DLD1 (cell line): ENCODE results near the gene GRAMD4.
"Not testable (repeated sequence)": the region's sequence is repeated elsewhere in the genome, so short reads cannot be mapped to it uniquely, and the experiment has no call there.

ENCODE experiments used
- in situ Hi-C: cut with HindIII; loops from 2 replicates; pipeline ENCODE4 v1.10.0; 2017; ENCODE audit warnings: low sequenced_read_pairs

Gene GRAMD4

DNA sequence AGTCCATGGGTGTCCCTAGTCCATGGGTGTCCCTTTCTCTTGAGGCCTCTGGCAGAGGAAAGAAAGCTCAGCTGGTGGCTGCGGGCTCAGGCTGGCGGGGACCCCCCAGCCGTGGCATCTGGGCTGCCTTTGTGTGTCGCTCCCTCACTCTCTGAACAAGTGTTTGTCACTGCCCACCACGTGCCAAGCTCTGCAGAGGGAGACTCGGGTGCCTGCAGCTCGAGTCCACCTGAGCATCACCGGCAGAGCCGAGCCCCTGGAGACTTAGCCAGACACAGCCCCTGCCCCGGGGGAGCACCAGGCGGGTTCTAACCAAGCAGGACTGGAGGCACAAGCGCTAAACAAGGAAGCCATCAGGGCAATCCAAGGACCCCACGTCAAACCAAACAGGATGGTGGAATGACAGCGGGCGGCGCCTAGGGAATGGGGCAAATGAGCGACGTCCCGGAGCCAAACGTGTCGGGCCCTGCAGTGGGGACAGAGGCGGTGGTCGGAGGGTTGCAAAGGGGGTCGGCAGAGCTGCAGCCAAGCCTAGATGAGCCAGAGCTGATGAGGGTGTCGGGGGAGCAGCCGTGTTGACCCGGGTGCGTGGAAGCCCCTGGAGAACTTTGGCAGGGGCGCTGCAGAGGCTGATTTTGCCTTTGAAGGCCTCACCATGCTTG, 2.1 kb upstream of the GRAMD4 start:
- in situ Hi-C loops = no loop called here

DNA sequence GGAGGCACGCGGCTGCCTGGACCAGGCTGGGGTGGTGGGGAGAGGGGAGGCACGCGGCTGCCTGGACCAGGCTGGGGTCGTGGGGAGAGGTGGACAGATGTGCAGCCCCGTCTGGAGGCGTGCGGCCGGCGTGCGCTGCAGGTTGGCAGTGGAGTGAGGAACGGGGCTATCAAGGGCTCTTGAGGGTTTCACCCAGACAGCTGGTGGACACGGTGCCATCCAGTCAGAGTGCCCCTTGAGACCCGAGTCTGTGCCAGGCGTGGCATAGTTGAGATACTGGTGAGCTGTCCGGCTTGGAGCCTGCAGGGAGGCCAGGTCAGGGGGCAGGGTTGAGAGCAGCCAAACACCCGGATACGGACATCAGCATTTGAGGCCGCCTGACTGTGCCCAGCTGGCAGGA, 1.5 kb upstream of the GRAMD4 start:
- in situ Hi-C loops = no loop called here

DNA sequence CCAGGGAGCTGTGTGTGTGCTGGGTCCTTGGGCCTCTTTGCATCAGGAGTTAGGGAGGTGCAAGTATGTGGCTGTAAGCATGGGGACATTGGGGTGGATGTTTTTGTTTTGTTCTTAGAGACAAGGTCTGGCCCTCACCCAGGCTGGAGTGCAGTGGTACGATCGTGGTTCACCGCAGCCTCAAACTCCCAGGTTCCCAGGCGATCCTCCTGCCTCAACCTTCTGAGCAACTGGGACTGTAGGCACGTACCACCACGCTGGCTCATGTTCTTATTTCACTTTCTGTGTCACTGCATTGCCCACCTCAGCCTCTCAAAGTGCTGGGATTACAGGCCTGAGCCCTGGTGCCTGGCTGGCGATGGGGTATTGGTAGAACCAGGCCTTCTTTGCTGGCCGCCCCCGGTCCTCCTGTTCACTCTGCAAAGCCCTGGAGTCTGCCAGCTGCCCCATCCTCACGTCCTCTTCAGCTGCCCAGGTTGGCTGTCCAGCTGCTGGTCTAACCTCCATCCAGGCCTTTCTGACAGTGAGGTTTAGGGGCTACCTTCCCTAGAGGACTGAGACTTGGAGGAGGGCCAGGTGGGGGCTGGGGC, 851 bp upstream of the GRAMD4 start:
- in situ Hi-C loops = no loop called here

DNA sequence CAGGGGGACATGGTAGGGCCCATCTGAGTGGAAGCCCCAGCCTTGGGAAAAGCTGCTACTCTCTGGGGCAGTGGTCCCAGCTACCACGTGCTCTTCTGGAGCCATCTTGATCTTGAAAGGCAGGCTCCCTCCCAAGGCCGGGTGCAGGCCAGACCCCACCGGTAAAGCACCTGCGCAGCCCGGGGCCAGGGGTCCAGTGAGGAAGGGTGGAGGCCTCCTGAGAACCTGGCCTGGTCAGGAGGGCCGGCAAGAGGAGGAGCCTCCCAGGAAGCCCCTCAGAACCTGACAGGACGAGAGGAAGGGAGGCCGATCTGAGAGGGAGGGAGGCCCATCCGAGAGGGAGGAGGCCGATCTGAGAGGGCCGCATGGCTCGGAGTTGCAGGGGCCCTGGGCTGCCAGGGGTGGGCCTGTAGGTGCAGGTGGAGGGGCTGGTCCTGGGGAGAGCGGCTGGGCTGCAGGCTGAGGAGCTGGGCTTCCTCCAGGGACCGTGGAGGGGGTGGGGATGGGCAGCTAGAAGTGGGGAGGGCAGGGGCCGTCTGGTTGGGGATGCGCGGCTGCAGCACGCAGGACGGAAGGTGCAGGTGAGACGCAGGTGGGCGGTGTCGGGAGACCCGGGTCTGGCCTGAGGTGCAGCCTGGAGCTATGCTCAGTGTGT, 529 bp downstream of the GRAMD4 start:
- in situ Hi-C loops = no loop called here

DNA sequence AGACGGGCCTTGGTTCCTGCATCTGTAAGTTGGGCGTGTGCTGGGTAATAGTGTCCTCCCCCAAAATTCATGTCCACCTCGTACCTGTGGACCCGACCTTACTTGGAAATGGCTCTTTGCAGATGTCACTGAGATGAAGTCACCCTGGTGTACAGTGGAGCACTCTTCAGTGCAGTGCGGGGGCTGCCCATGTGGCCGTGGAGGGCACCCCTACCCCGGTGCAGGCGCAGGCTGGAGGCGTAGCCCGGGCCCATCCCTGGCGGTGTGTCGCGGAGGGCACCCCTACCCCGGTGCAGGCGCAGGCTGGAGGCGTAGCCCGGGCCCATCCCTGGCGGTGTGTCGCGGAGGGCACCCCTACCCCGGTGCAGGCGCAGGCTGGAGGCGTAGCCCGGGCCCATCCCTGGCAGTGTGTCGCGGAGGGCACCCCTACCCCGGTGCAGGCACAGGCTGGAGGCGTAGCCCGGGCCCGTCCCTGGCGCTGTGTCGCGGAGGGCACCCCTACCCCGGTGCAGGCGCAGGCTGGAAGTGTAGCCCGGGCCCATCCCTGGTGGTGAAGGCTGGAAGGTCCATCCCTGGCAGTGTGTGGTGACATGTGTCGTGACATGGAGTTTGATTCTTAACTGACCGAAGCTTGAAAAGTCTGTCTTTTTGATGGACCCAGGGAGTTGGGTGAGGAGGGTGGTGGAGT, 1.2 kb downstream of the GRAMD4 start:
- in situ Hi-C loops = not testable (repeated sequence)

DNA sequence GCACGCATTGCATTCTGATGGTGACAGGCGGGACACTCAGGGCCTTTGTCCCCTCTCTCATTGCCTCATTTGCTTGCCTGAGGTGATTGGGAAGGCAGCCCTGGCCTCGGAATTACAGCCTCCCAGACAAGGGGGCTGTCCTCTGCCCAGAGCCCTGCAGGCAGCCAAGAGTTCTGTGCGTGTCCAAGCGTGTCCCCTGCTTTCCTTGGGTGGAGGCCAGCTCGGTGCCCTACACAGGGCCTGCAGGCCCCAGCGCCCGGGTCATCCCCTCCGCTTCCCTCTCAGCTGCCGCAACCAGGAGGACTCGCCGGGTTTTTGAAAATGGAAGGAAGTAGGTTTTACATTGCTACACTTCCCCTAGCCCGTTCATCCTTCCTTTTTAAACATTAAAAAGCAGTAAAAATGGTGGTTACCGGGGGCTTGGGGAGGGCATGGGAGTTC, 1.9 kb downstream of the GRAMD4 start:
- in situ Hi-C loops = no loop called here

DNA sequence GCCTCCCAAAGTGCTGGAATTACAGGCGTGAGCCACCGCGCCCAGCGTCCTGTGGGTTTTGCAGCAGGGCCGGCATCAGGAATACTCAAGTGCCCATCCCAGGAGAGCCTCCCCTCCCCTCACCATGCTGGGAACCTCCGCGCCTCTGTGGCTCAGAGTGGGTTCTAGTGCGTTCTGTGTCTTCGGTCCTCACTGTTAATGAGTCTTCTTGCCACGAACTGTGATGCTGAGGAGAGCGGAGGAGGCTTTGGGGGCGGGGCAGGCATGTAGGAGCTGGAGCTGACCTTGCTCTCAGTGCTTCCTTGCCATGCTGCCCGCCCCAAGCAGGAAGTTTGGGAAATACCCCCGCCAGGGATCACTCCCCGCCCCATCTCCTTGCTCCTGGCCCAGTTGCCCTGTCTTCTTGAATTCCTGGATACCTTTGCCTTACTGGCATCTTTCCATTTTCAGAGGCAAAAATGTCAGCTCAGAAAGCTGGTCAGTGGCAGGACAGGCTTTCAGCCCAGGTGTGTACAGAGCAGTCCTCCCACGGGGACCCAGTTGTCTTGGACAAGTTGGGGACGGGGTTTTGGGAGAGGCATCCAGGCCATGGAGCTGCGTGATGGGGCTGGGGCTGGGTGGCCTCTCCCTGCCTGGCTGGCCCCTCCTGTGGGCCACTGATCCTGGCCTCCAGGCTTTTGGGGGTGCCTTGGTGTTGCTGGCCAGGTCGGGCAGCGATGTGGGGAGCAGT, 5.1 kb downstream of the GRAMD4 start:
- in situ Hi-C loops = no loop called here

DNA sequence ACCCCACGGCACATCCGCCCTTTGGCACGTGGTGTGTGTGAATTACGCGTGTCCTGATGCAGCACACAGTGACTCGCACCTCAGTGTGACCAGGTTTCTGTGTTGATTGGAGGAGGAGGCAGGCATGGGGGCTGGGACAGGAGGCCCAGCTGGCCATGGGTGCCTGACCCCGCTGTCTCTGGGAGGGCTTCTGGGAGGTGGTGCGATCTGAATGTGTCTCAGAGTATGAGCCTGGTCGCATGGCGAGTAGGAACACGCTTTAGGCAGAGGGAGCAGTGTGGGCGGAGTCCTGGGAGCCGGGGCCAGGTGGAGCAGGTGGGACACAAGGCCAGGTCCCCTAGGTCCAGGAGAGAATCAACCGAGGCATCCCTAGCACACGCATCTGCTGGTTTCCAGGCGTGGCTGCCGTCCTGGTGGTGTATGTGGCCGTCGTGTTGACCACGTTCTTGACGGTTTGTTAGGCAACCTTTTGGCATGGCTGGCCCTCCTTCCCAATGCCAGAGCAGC, 5.7 kb downstream of the GRAMD4 start:
- in situ Hi-C loops = no loop called here

DNA sequence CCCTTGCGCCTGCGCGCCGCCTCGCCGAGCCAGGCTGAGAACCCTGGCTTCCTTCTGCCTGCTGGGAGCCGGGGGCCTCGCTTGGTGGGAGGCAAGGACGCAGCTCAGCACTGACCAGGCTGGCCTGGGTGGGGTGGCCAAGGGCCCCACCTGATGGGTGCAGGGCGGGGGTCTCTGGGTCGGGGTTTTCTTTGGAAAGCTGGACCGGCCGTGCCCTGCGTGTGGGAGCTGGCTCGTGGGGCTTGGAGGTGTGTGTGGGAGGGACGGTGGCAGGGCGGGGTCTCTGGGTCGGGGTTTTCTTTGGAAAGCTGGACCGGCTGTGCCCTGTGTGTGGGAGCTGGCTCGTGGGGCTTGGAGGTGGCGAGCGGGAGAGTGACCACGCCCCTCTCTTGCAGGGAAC, 6.2 kb downstream of the GRAMD4 start:
- in situ Hi-C loops = no loop called here

DNA sequence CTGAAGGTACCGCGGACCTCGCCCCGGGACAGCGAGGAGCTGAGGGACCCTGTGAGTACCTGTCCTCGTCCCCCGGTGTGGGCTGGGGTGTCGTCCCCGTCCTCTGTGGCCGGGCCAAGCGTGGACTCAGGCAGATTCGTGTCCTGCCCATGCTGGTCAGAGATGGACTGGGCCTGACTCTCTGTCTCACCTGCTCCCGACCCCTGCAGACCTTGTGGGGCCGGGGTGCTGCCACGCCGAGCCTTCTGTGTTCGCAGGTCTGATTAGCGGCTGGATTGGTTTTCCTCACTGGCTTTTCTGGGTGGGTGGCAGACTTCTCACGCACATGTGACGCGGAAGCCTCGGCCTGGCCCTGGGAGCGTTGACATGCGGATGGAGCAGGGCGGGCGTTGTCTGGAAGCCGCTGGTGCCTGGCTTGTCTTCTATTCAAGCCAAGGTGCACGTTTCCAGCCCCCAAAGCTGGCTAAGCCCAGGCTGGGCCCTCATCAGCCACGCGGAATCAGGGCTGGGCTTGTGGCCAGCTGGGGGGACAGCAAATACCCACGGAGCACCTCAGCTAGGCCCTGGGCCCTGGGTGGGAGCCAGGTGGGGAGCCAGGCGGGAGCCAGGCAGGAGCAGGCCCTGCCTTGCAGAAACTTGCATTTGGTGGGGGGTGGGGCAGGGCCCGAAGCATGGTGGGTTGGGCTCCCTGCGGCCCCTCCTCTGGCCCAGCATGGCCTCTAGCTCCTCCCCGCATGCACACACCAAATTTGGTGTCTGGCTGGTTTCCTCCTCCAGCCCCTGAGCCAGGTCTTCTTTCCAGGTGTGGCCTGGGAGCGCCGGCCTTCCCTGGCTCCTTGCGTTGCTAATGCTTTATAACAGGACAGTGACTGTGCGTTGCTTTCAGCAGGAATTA, 7.0 kb downstream of the GRAMD4 start:
- in situ Hi-C loops = no loop called here

DNA sequence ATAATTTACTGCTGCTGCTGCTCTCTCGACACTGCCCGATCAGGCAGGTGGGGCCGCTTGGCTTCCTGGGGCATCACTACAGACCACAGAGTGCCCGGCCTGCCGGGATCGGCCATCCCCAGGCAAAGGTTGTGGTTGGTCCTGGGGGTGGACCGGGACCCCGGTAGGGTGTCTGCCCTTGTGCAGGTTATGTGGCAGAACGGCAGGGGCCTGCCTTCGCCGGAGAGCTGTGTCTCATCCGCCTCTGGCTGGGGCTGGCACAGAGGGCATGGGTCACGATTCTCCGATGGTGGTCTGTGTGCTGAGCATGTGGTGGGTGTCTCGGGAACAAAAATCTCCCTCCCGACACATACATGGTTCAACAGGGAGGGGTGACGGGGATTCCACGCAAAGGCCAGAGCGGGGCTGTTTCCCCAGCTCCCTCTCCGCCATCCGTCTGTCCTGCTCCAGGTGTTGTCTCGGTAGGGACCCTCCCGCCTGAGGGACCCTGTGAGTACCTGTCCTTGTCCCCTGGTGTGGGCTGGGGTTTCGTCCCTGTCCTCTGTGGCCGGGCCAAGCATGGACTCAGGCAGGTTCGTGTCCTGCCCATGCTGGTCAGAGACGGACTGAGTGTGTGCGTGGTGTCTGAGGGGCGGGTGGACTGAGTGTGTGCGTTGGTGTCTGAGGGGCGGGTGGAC, 7.8 kb downstream of the GRAMD4 start:
- in situ Hi-C loops = no loop called here

DNA sequence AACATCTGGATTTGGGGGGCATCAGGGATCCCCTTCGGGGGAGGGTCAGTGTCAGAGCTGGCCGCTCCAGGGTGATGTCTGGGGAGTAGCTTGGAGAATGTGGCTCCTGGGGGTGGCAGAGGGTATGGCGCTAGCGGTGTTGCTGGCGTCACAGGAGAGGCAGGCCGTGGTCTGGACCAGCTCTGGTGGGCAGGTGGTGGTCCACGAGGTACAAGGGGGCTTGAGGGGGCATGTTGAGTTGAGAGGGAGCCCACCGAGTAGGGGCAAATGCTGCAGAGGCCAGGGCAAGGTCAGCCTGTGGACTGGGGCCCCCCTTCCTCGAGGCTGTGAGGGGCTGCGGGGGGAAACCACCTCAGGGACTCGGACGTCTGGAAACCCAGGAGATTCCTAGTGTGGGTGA, 8.6 kb downstream of the GRAMD4 start:
- in situ Hi-C loops = no loop called here

DNA sequence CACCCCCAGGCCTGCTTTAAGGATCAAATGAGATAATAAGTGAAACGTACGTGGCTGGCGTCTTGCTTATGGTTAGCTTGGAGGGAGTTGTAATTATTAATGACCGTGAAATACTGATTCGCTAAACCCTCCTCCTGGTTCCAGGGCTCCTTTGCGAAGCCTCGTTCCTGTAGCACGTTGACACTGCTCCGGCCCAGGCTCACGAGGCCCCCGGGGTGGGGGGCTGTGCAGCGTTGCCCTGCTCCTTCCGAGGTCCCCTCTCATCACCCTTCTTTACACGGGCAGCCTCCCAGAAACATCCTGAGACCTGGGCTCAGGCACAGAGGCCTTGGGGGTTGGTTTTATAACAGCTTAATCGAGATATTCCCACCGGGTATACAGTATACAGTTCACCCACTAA, 9.1 kb downstream of the GRAMD4 start:
- in situ Hi-C loops = no loop called here

DNA sequence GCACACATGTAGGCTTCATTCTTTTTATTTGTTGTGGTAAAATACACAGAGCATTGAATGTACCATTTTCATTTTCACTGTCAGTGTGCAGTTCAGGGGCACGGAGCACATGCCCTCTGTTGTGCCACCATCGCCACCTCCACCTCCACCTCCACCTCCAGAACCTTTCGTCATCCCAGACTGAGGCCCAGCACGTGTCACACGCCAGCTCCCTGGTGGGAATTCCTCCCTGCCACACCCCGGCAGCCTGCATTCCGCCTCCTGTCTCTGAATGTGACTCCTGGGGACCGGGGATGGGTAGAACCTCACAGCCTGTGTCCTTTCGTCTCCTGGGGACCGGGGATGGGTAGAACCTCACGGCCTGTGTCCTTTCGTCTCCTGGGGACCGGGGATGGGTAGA, 10.9 kb downstream of the GRAMD4 start:
- in situ Hi-C loops = no loop called here

DNA sequence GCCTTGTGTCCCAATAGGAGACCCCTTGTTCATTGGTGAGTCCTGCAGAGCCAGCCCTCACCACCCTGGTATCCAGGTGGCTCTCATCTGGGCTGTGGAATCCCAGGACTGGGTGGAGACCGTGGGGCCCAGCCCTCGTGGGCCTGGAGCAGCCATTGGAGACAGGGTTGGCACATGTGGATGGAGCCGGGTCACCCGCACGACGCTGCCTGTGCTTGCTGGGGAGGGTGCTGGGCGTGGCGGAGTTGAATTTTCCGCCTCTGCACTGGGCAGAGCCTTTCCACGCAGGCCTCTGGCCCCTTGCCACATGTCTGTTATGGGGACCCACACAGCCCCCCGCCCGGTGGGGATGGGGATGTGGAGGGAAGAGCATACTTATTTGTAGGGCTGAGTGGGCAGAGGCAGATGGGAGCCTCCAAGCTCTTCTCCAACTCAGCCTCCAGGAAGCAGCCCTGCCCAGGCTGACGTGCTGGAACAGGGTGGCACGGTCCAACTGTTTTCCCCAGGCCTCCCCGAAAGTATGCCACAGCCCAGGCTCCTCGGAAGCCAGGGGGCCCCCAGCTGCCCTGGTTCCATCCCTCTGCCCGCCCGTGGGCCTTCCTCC, 12.6 kb downstream of the GRAMD4 start:
- in situ Hi-C loops = no loop called here

DNA sequence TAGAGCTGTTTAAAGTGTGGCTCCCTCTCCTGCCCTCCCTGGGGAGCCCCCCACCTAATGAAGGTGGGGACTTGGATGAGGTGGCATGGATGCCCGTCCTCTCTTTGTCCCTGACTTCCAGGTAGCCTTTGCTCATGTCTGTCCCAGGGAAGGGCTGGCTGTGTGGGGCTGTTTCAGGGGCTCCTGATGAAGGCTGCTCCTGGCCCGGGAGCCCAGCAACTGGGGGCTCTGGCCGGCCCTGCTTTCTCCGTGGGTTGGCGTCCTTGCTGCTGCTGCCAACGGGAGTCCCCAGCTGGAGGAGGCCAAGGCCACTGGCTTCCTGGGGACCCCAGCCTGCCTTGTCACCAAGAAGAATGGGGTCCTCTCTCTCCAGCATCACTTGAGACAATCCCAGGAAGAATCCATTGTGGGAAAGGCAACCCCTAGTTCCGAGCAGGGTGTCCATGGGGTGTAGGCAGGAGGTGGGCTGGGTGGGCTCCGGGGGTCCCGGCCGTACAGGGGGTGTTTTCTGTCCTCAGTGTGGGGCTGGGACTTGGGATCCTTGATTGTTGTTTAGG, 13.2 kb downstream of the GRAMD4 start:
- in situ Hi-C loops = no loop called here

DNA sequence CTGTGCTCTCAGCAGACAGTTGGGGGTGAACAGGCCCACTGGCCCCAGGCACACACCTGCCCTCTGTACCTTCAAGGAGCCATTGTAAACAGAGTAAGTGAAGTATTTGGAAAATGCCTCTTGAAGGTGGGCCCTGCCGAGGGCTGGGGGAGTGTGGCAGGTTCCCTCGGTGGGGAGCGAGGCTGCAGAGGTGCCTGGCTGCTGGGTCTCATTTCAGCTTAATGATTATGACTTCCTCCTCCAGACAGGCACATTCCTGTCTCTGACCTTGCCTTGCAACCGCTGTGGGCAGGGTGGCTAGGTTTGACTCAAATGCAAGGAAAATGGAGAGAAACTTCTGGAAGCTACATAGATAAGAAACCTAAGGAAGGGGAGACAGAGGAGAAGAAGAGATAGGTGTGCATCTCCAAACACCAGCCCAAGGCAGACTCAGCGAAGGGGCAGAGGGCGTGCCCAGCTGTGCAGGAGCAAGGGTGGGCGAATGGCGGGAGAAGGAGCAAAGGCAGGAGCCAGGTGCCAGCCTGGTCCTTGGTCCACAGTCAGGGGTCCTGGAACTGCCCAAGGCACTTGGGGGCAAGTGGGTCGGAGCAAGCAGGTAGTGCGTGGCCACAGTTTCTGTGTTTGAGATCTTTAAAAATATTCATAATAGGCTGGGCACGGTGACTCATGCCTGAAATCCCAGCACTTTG, 14.0 kb downstream of the GRAMD4 start:
- in situ Hi-C loops = no loop called here
